ENCODE data around the gene CEP44.
"Not testable (repeated sequence)": the region's sequence is repeated elsewhere in the genome, so short reads cannot be mapped to it uniquely, and the experiment has no call there.

CEP44 gene

GRCh38 chr4:174286870-174287269 is 3.2 kb downstream of the CEP44 start:
- H3K27me3 ChIP-seq (ENCODE audit: insufficient read depth, insufficient read length): no peaks in the 10 kb centered on the region
- no peak overlapping the region for H3K4me3 ChIP-seq (ENCODE audit: insufficient read length, low read depth)
- peaks cover 3% of the 10 kb centered on the region for H3K36me3 ChIP-seq (ENCODE audit: insufficient read depth, insufficient read length, low read length)
- no peaks in the 10 kb centered on the region for H3K4me1 ChIP-seq (ENCODE audit: insufficient read depth, insufficient read length)
- no peak for DNase-seq (ENCODE audit: low read depth, low spot score)
- TF ChIP-seq SUZ12 (IDR thresholded peaks at IDR 0.05; ENCODE audit: extremely low read depth, insufficient read depth, insufficient read length) (no peak), YY1 (IDR thresholded peaks at IDR 0.05; ENCODE audit: insufficient read depth, insufficient read length) (no peak), ZNF274 (IDR thresholded peaks at IDR 0.05; ENCODE audit: low read depth, low read length) (no peak)
- H3K9ac ChIP-seq (ENCODE audit: insufficient read length, low read depth): no peak overlapping the region
- no peaks in the 10 kb centered on the region for H3K9me3 ChIP-seq (ENCODE audit: insufficient read depth, low read length)

- peaks cover 4% of the 10 kb centered on the region for H3K36me3 ChIP-seq (ENCODE audit: insufficient read depth, insufficient read length, low read length)
- H3K27me3 ChIP-seq (ENCODE audit: insufficient read depth, insufficient read length): no peaks in the 10 kb centered on the region
Observed at GRCh38 chr4:174292473-174292872, 8.8 kb downstream of the CEP44 start.

GRCh38 chr4:174294641-174295040 is 10.9 kb downstream of the CEP44 start:
- not testable (repeated sequence) for H3K36me3 ChIP-seq (ENCODE audit: insufficient read depth, insufficient read length, low read length); DNase-seq (ENCODE audit: low read depth, low spot score); H3K9ac ChIP-seq (ENCODE audit: insufficient read length, low read depth); H3K27me3 ChIP-seq (ENCODE audit: insufficient read depth, insufficient read length); H3K4me3 ChIP-seq (ENCODE audit: insufficient read length, low read depth); H3K4me1 ChIP-seq (ENCODE audit: insufficient read depth, insufficient read length)
- peaks cover 26% of the 10 kb centered on the region for H3K9me3 ChIP-seq (ENCODE audit: insufficient read depth, low read length)

More at GRCh38 chr4:174292473-174292872, 8.8 kb downstream of the CEP44 start:
- Histone ChIP-seq H3K4me3 (ENCODE audit: insufficient read length, low read depth) (no peak overlapping the region), H3K9me3 (ENCODE audit: insufficient read depth, low read length) (peaks cover 26% of the 10 kb centered on the region), H3K4me1 (ENCODE audit: insufficient read depth, insufficient read length) (no peaks in the 10 kb centered on the region), H3K9ac (ENCODE audit: insufficient read length, low read depth) (no peak overlapping the region)
- TF ChIP-seq ZNF274 (IDR thresholded peaks at IDR 0.05; ENCODE audit: low read depth, low read length): no peak
- TF ChIP-seq SUZ12 (IDR thresholded peaks at IDR 0.05; ENCODE audit: extremely low read depth, insufficient read depth, insufficient read length): no peak
- TF ChIP-seq YY1 (IDR thresholded peaks at IDR 0.05; ENCODE audit: insufficient read depth, insufficient read length): no peak
- no peak for DNase-seq (ENCODE audit: low read depth, low spot score)

DNA sequence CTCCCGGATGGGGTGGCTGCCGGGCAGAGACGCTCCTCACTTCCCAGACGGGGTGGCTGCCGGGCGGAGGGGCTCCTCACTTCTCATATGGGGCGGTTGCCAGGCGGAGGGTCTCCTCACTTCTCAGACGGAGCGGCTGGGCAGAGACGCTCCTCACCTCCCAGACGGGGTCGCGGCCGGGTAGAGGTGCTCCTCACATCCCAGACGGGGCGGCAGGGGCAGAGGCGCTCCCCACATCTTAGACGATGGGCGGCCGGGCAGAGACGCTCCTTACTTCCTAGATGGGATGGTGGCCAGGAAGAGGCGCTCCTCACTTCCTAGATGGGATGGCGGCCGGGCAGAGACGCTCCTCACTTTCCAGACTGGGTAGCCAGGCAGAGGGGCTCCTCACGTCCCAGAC is 11.4 kb downstream of the CEP44 start:
- not testable (repeated sequence) for H3K36me3 ChIP-seq (ENCODE audit: insufficient read depth, insufficient read length, low read length); H3K9ac ChIP-seq (ENCODE audit: insufficient read length, low read depth); H3K4me1 ChIP-seq (ENCODE audit: insufficient read depth, insufficient read length); H3K27me3 ChIP-seq (ENCODE audit: insufficient read depth, insufficient read length); DNase-seq (ENCODE audit: low read depth, low spot score); H3K4me3 ChIP-seq (ENCODE audit: insufficient read length, low read depth)
- peaks cover 26% of the 10 kb centered on the region for H3K9me3 ChIP-seq (ENCODE audit: insufficient read depth, low read length)

- no peak for TF ChIP-seq ZNF274 (IDR thresholded peaks at IDR 0.05; ENCODE audit: low read depth, low read length)
- no peak for TF ChIP-seq SUZ12 (IDR thresholded peaks at IDR 0.05; ENCODE audit: extremely low read depth, insufficient read depth, insufficient read length)
- TF ChIP-seq YY1 (IDR thresholded peaks at IDR 0.05; ENCODE audit: insufficient read depth, insufficient read length): no peak
- H3K4me3 ChIP-seq (ENCODE audit: insufficient read length, low read depth): no peak overlapping the region
- no peaks in the 10 kb centered on the region for H3K27me3 ChIP-seq (ENCODE audit: insufficient read depth, insufficient read length)
- H3K9me3 ChIP-seq (ENCODE audit: insufficient read depth, low read length): no peaks in the 10 kb centered on the region
- no peak overlapping the region for H3K9ac ChIP-seq (ENCODE audit: insufficient read length, low read depth)
- H3K4me1 ChIP-seq (ENCODE audit: insufficient read depth, insufficient read length): no peaks in the 10 kb centered on the region
- DNase-seq (ENCODE audit: low read depth, low spot score): no peak
- peaks cover 15% of the 10 kb centered on the region for H3K36me3 ChIP-seq (ENCODE audit: insufficient read depth, insufficient read length, low read length)
Observed at GRCh38 chr4:174303687-174304086, 20.0 kb downstream of the CEP44 start.

DNA sequence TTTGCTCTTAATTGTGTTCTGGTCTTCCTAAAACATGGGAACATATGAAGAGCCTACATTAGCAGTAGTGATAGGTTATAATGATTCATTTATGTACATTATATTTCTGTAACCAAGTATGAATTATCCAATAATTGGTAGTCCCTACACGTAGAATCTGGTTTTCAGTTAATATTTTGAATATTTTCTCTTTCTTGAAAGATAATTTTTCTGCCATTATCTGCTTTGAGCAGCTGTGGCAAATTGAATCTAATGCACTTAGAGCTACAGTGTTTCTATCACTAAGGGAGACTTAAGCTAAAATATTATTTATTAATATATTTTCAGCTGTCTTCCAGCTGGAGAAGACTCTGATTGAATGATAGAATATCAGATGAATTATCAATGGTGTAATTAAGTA is 21.0 kb downstream of the CEP44 start:
- Histone ChIP-seq H3K9me3 (ENCODE audit: insufficient read depth, low read length) (no peaks in the 10 kb centered on the region), H3K4me1 (ENCODE audit: insufficient read depth, insufficient read length) (no peaks in the 10 kb centered on the region), H3K9ac (ENCODE audit: insufficient read length, low read depth) (no peak overlapping the region), H3K27me3 (ENCODE audit: insufficient read depth, insufficient read length) (no peaks in the 10 kb centered on the region), H3K4me3 (ENCODE audit: insufficient read length, low read depth) (no peak overlapping the region), H3K36me3 (ENCODE audit: insufficient read depth, insufficient read length, low read length) (peaks cover 15% of the 10 kb centered on the region)
- no peak for TF ChIP-seq SUZ12 (IDR thresholded peaks at IDR 0.05; ENCODE audit: extremely low read depth, insufficient read depth, insufficient read length)
- no peak for TF ChIP-seq YY1 (IDR thresholded peaks at IDR 0.05; ENCODE audit: insufficient read depth, insufficient read length)
- TF ChIP-seq ZNF274 (IDR thresholded peaks at IDR 0.05; ENCODE audit: low read depth, low read length): no peak
- DNase-seq (ENCODE audit: low read depth, low spot score): no peak

GRCh38 chr4:174305961-174306360 is 22.2 kb downstream of the CEP44 start:
- no peak overlapping the region for H3K9ac ChIP-seq (ENCODE audit: insufficient read length, low read depth)
- H3K9me3 ChIP-seq (ENCODE audit: insufficient read depth, low read length): no peaks in the 10 kb centered on the region
- peaks cover 12% of the 10 kb centered on the region for H3K36me3 ChIP-seq (ENCODE audit: insufficient read depth, insufficient read length, low read length)
- no peaks in the 10 kb centered on the region for H3K27me3 ChIP-seq (ENCODE audit: insufficient read depth, insufficient read length)
- TF ChIP-seq ZNF274 (IDR thresholded peaks at IDR 0.05; ENCODE audit: low read depth, low read length): no peak
- no peak for DNase-seq (ENCODE audit: low read depth, low spot score)
- H3K4me3 ChIP-seq (ENCODE audit: insufficient read length, low read depth): no peak overlapping the region
- H3K4me1 ChIP-seq (ENCODE audit: insufficient read depth, insufficient read length): no peaks in the 10 kb centered on the region

DNA sequence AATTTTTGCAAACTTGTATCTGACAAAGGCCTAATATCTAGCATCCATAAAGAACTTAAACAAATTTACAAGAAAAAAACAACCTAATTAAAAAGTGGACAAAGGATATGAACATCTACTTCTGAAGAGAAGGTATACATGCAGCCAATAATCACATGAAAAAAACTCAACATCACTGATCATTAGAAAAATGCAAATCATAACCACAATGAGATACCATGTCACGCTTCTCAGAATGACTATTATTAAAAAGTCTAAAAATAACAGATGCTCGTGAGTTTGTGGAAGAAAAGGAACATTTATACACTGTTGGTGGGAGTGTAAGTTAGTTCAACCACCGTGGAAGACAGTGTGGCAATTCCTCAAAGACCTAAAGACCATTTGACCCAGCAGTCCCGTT is 24.0 kb downstream of the CEP44 start:
- TF ChIP-seq SUZ12 (IDR thresholded peaks at IDR 0.05; ENCODE audit: extremely low read depth, insufficient read depth, insufficient read length): no peak
- no peak for TF ChIP-seq YY1 (IDR thresholded peaks at IDR 0.05; ENCODE audit: insufficient read depth, insufficient read length)
- no peak for TF ChIP-seq ZNF274 (IDR thresholded peaks at IDR 0.05; ENCODE audit: low read depth, low read length)
- Histone ChIP-seq H3K36me3 (ENCODE audit: insufficient read depth, insufficient read length, low read length) (peaks cover 10% of the 10 kb centered on the region), H3K9ac (ENCODE audit: insufficient read length, low read depth) (no peak overlapping the region), H3K4me1 (ENCODE audit: insufficient read depth, insufficient read length) (no peaks in the 10 kb centered on the region), H3K9me3 (ENCODE audit: insufficient read depth, low read length) (no peaks in the 10 kb centered on the region), H3K4me3 (ENCODE audit: insufficient read length, low read depth) (no peak overlapping the region), H3K27me3 (ENCODE audit: insufficient read depth, insufficient read length) (no peaks in the 10 kb centered on the region)
- no peak for DNase-seq (ENCODE audit: low read depth, low spot score)

Data from NT2/D1 (cell line).